Sigmoid colon (tissue), 7 donors: Measurements from ENCODE around the gene UBTD2. TPM values are rescaled to one million over a fixed set of nuclear protein-coding genes. Genes with fewer than 3 reads are reported as not detected.
"Not testable (repeated sequence)": the region's sequence is repeated elsewhere in the genome, so short reads cannot be mapped to it uniquely, and the experiment has no call there.

Experiments used
- DNase-seq: peaks from one replicate; pipeline ENCODE4 v3.0.0-alpha.2; 2019
- H3K27ac ChIP-seq, 4 donors: fragments of 200-600 bp; sonication (generic); one replicate each; pipeline ENCODE4 v1.5.1; 2016 to 2019; ENCODE audit warnings: mild to moderate bottlenecking in 1 of 4
- H3K27me3 ChIP-seq, 3 donors: fragments of 200-600 bp; sonication (generic); one replicate each; pipeline ENCODE4 v1.5.1; 2019; ENCODE audit warnings: mild to moderate bottlenecking in 1 of 3
- H3K36me3 ChIP-seq, 4 donors: fragments of 200-600 bp; sonication (generic); one replicate each; pipeline ENCODE4 v1.5.1; 2016 to 2019
- H3K4me1 ChIP-seq, 4 donors: fragments of 200-600 bp; sonication (generic); one replicate each; pipeline ENCODE4 v1.5.1; 2017 to 2019
- H3K4me3 ChIP-seq, 4 donors: fragments of 200-600 bp; sonication (generic); one replicate each; pipeline ENCODE4 v1.5.1; 2017 to 2019; ENCODE audit warnings: mild to moderate bottlenecking in 2 of 4, moderate library complexity in 1 of 4
- H3K9me3 ChIP-seq, 4 donors: fragments of 200-600 bp in 3 of 4; sonication (generic) in 3 of 4; one replicate each; pipeline versions ENCODE4 v1.5.1 to v1.6.1; 2013 to 2019
- CTCF ChIP-seq, 4 experiments: fragments of 450-650 bp in 3 of 4; fragments of 200-600 bp in 1 of 4; IDR thresholded peaks; one replicate each; pipeline ENCODE4 v1.5.1; 2016 to 2019; ENCODE audit warnings: antibody characterized with exemption in 4 of 4, mild to moderate bottlenecking in 3 of 4, moderate library complexity in 2 of 4
- EP300 ChIP-seq, 4 donors: sonication (generic); formaldehyde crosslinking; IDR thresholded peaks; one replicate each; pipeline ENCODE4 v1.6.1; 2017; ENCODE audit warnings: antibody characterized with exemption in 4 of 4
- POLR2A ChIP-seq, 2 donors: fragments of 450-650 bp; IDR thresholded peaks; one replicate each; pipeline ENCODE4 v1.6.1; 2016; ENCODE audit warnings: antibody characterized with exemption in 2 of 2, mild to moderate bottlenecking in 2 of 2, moderate library complexity in 2 of 2
- POLR2AphosphoS5 ChIP-seq, 4 donors: sonication (generic); formaldehyde crosslinking; IDR thresholded peaks; one replicate each; pipeline ENCODE4 v1.6.1; 2017; ENCODE audit warnings: antibody characterized with exemption in 4 of 4
- WGBS, 2 donors: extraction: QIAGEN DNeasy Blood & Tissue Kit; methylation state at CpG; one replicate each; pipeline ENCODE4 v1.1.7; 2013; 5-methylcytosine and 5-hydroxymethylcytosine counted together
- intact Hi-C: fragments of 100-400 bp; cut with DNase I; formaldehyde crosslinking; loops from one replicate; pipeline ENCODE4 v1.15.1; 2023
- polyA plus RNA-seq, 3 donors: library from polyadenylated mRNA; stranded (reverse); fragments of 200-250 nt; gene quantifications; one replicate each; pipeline ENCODE4 v1.2.3, GENCODE V29; 2013
- total RNA-seq, 4 donors: library from RNA; depleted of rRNA; stranded (reverse); fragments of >200 nt; gene quantifications; one replicate each; pipeline ENCODE4 v1.1.0, GENCODE V29; 2016
- donor health status: healthy with polysubstance abuse.
- donor health status: Bipolar disorder and iron deficiency.
- donor health status: healthy.

UBTD2 gene
- total and polyA plus RNA-seq, 7 donors, result 12.1 to 22.1 (median 19.9) TPM

GRCh38 chr5:172293745-172294342, 10.3 kb upstream of the UBTD2 start:
- no peak for DNase-seq
- H3K36me3 ChIP-seq, result no peaks in the 10 kb centered on the region
- H3K27me3 ChIP-seq, result no peaks in the 10 kb centered on the region
- no peaks in the 10 kb centered on the region for H3K9me3 ChIP-seq
- H3K27ac ChIP-seq, result no peak overlapping the region
- peaks cover 0 to 6% (median 1%) of the 10 kb centered on the region in 4 donors for H3K4me1 ChIP-seq
- WGBS, 2 donors, result 72 to 92% methylated on average over 2 of the region's 2 CpGs
- intact Hi-C loops, result no loop called here
- H3K4me3 ChIP-seq, result no peak overlapping the region
- TF ChIP-seq CTCF (IDR thresholded peaks at IDR 0.05) (peak in 1 of 4 experiments; percentile 9), POLR2A (IDR thresholded peaks at IDR 0.05) (no peak)

GRCh38 chr5:172293054-172293744, 9.6 kb upstream of the UBTD2 start:
- Histone ChIP-seq H3K4me1 (peaks cover 0 to 6% (median 1%) of the 10 kb centered on the region in 4 donors), H3K27me3 (no peaks in the 10 kb centered on the region), H3K4me3 (no peak overlapping the region), H3K27ac (no peak overlapping the region), H3K36me3 (no peaks in the 10 kb centered on the region), H3K9me3 (no peaks in the 10 kb centered on the region)
- peak; percentile 88 for DNase-seq
- WGBS, 2 donors, result 47 to 49% methylated on average over 5 of the region's 5 CpGs
- intact Hi-C loops, result no loop called here
- TF ChIP-seq CTCF (IDR thresholded peaks at IDR 0.05) (peak; percentile 46 to 71 (median 60)), EP300 (IDR thresholded peaks at IDR 0.05) (no peak), POLR2AphosphoS5 (IDR thresholded peaks at IDR 0.05) (peak; percentile 25 to 66 (median 50)), POLR2A (IDR thresholded peaks at IDR 0.05) (no peak)

- H3K27ac ChIP-seq, intact Hi-C loops, H3K36me3 ChIP-seq, H3K4me1 ChIP-seq, DNase-seq, H3K9me3 ChIP-seq, H3K4me3 ChIP-seq, H3K27me3 ChIP-seq: not testable (repeated sequence)
- WGBS, 2 donors, result 76 to 85% methylated on average over 5 of the region's 5 CpGs
Measured at GRCh38 chr5:172291837-172292236, 8.3 kb upstream of the UBTD2 start.

GRCh38 chr5:172288465-172288864, 4.9 kb upstream of the UBTD2 start:
- H3K27ac ChIP-seq, result no peak overlapping the region
- intact Hi-C loops, result loop anchor here (5.0 to 10.0 kb wide), 2 partner anchors 376 to 904 kb away; partner anchors contain the start of gene NPM1
- WGBS, 2 donors, result 96% methylated on average over 4 of the region's 4 CpGs
- no peaks in the 10 kb centered on the region for H3K36me3 ChIP-seq
- H3K4me1 ChIP-seq, result peaks cover 0 to 13% (median 3%) of the 10 kb centered on the region in 4 donors
- TF ChIP-seq EP300 (IDR thresholded peaks at IDR 0.05), result no peak
- TF ChIP-seq POLR2A (IDR thresholded peaks at IDR 0.05), result no peak
- no peak for TF ChIP-seq CTCF (IDR thresholded peaks at IDR 0.05)
- TF ChIP-seq POLR2AphosphoS5 (IDR thresholded peaks at IDR 0.05), result no peak
- H3K4me3 ChIP-seq, result no peak overlapping the region
- no peak for DNase-seq
- H3K9me3 ChIP-seq, result no peaks in the 10 kb centered on the region
- H3K27me3 ChIP-seq, result no peaks in the 10 kb centered on the region

GRCh38 chr5:172287140-172287539, 3.6 kb upstream of the UBTD2 start:
- H3K4me3 ChIP-seq, H3K27ac ChIP-seq, H3K27me3 ChIP-seq, H3K36me3 ChIP-seq, DNase-seq, H3K9me3 ChIP-seq: not testable (repeated sequence)
- peaks cover 0 to 14% (median 7%) of the 10 kb centered on the region in 4 donors for H3K4me1 ChIP-seq
- intact Hi-C loops, result loop anchor here (5.0 to 10.0 kb wide), 2 partner anchors 375 to 902 kb away; partner anchors contain the start of gene NPM1
- WGBS, 2 donors, result 77 to 90% methylated on average over 3 of the region's 3 CpGs
